ENCODE data around the gene LAD1.

The LAD1 gene

DNA sequence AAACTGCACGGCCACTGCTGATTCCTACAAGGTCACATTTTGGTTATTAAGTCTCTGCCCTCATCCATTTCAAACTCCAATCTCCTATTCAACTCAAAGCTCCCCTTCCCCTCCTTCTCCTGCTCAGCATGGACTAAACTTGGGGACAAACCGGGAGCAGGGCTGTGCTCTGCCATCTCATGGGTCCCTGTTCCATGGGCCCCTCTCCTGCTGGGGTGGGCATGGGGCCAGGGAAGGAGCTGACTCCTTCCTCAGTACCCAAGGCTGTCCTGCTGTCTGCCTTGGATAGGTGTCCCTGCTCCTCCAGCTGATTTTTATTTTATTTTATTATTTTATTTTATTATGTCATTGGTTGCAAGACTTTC lies 48.8 kb downstream of the LAD1 start:
- in situ Hi-C loops (cut with MboI; ENCODE audit: low sequenced_read_pairs) = no loop called here

GRCh38 chr1:201349092-201349491 lies 50.0 kb downstream of the LAD1 start:
- in situ Hi-C loops (cut with MboI; ENCODE audit: low sequenced_read_pairs) = no loop called here

DNA sequence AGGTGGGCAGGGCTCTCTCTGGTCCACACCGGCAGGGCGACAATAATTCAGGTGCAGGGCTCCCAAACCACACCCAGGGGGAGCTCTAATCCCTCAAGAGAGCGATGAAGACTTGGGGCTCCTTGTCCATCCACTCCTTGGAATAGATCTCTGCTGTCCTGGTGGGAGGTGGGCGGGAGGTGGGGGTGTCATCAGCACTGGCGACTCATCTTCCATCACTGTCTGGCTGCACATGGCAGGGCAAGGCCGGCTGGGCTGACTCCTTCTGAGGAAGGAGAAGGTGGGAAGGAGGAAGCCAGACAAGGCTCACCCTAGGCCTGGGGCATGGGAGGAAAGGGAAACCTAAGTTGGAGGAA lies 50.9 kb downstream of the LAD1 start:
- in situ Hi-C loops (cut with MboI; ENCODE audit: low sequenced_read_pairs) = no loop called here

DNA sequence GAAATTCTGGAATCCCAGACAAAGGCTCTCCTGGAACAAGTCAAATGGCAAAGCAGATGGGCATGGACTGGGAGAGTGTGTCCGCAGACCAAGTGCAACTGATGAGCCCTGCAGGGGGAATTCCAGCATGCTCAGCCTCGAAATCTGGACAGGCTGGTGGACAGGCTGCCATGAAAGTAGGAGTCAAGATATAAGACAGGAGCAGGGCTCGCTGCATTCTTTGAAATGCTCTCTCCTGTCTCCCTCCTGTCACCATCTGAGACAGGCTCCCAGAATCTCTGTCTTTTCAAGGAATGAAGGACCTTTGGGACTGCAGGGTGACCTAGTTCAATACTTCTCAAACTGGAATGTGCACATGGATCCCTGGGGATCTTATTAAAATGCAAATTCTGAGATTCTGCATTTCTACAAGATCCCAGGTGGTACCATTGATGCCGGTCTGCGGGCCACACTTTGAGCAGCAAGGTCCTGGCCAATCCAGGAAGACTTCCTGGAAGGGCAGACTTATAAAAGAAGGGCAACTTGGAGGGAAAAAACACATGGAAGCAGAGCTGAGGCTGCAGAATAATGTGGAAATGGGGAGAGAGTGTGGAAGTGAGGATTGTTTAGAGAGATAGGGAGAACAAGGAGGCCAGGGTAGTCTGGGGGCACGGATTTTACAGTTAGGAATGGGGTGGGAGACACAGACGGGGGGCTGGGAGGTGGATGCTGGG lies 51.5 kb downstream of the LAD1 start:
- in situ Hi-C loops (cut with MboI; ENCODE audit: low sequenced_read_pairs) = no loop called here

DNA sequence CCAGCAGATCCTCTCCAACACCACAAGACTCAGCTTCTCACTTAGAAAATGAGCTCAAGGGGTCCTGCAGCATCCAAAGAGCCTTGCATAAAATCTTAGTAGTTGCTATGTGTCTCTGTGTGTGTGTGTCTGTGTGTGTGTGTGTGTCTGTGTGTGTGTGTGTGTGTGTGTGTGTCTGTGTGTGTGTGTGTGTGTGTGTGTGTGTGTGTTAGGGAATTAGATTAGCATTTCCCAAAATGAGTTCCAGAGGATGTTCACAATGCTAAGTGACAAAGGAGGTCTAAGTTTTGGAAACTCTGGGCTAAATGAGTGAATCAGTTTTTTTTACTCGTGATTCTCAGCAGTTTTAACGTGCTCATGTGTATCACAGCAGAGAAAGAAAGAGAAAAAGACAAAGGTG lies 52.1 kb downstream of the LAD1 start:
- in situ Hi-C loops (cut with MboI; ENCODE audit: low sequenced_read_pairs) = no loop called here

GRCh38 chr1:201346337-201346939 lies 52.7 kb downstream of the LAD1 start:
- in situ Hi-C loops (cut with MboI; ENCODE audit: low sequenced_read_pairs) = no loop called here

DNA sequence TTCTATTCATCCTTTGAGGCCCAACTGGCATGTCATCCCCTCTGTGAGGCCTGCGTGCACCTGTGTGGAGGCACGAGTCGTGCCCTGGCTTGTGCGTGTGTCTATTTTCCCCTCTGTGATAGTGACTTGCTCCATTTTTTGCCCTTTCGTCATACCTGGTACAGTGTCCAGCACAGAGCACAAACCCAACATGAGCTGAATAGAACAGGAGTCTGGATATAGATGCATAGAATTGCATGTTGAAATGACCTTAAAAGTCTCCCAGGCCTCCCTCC lies 54.1 kb downstream of the LAD1 start:
- in situ Hi-C loops (cut with MboI; ENCODE audit: low sequenced_read_pairs) = no loop called here

DNA sequence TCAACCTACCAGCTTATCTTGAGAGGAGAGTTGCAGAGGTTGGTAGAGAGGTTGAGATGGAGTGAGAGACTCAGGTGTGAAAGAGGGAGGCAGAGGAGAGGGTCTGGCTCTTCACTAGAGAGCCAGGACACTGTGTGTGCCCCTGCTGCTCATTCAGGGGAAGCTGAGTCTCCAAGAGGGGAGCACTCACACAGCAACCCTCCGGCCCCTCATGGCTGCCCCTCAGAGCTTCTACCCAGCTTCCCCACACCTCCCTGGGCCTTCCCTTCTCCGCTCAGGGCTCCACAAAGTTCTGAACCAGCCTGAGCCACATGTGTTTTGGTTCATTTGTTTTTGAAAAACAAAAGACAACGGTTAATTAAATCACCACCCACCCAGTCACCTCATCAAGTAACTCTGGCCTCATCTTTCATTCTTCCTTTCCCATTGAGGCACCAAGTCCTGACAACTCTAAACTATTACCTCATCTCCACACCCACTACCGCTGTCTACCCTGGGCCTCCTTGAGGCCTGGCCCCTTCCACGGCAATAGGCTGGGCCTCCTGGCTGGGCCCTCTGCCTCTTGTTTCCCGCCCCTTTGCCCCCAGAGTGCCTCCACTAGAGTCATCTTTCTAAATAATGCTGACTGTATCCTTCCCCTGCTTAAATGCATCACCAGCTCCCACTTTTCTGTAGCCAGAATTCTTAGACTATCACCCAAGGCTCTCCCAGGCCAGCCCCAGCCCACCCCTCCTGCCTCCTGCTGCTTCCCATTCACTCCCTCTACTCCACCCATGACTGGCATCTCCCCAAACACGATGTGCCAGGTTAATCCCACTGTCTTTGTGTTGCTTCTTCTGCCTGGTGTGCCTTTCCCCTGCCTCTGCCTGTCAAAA lies 54.7 kb downstream of the LAD1 start:
- in situ Hi-C loops (cut with MboI; ENCODE audit: low sequenced_read_pairs) = no loop called here

GRCh38 chr1:201341377-201341776 lies 57.7 kb downstream of the LAD1 start:
- in situ Hi-C loops (cut with MboI; ENCODE audit: low sequenced_read_pairs) = no loop called here

DNA sequence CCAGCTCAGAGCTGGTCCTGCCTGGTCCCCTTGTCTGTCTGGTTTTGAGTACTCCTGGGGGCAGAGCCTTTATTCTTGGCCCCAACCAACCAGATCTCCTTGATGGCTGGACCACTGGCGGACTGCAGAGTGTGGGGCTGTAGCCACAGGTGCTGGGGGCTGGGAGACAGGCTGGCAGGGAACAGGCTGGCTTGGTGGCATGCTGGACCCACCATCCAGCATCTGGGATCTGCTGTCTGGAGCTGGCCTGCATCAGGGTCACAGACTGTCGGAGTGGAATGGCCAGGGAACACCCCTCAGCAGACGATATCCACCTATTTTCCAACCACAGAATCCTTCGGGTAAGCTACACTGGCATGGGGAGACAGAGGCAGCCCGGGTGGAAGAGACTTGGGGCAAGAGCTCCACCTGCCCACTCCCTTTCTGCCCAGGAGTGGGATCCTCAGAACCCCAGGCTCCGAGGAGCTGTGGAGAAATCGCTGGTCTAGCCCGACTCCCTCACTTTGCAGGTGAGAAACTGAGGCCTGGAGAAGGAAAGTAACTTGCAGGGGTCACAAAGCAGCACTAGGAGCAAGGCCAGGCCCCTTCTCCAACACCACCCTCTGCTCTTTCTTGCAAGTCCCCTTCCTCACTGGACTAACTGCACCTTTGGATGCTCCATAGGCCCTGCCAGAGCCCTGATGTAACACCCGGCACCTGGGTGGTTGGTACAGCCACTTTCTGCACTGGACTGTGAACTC lies 62.2 kb downstream of the LAD1 start:
- in situ Hi-C loops (cut with MboI; ENCODE audit: low sequenced_read_pairs) = no loop called here

- in situ Hi-C loops (cut with MboI; ENCODE audit: low sequenced_read_pairs) = no loop called here
These were observed 63.2 kb downstream of the LAD1 start for GRCh38 chr1:201335901-201336300.

DNA sequence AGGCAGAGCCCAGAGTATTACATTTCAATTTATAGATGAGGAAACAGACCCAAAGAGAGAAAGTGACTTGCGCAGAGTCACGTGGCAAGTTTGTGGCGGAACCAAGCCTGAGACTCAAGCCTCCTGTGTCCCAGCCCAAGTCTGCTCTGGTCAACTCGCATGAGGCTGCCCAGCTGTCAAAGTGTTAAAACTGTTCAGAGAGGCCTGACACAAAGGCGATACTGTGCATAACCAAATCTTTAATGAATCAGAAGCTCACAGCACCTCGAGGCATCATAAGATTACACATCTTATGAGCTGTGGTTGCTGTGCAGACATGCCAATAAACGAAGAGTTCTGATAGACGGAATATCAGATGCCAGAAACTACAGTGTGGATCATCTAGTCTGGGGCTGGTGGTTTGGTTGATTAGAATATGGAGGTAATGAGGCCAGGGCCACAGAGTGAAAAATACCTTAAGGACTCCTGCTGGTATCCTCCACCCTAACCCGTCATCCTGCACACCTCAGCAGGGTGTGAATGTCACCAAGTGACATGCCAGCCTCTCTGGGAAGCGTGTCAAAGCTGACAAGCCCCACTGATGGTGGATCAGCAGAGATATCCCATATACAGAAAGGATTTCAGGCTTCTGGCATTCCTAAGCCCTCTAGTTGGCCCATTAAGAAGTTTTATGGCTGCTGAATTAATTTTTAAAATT lies 63.8 kb downstream of the LAD1 start:
- in situ Hi-C loops (cut with MboI; ENCODE audit: low sequenced_read_pairs) = no loop called here

DNA sequence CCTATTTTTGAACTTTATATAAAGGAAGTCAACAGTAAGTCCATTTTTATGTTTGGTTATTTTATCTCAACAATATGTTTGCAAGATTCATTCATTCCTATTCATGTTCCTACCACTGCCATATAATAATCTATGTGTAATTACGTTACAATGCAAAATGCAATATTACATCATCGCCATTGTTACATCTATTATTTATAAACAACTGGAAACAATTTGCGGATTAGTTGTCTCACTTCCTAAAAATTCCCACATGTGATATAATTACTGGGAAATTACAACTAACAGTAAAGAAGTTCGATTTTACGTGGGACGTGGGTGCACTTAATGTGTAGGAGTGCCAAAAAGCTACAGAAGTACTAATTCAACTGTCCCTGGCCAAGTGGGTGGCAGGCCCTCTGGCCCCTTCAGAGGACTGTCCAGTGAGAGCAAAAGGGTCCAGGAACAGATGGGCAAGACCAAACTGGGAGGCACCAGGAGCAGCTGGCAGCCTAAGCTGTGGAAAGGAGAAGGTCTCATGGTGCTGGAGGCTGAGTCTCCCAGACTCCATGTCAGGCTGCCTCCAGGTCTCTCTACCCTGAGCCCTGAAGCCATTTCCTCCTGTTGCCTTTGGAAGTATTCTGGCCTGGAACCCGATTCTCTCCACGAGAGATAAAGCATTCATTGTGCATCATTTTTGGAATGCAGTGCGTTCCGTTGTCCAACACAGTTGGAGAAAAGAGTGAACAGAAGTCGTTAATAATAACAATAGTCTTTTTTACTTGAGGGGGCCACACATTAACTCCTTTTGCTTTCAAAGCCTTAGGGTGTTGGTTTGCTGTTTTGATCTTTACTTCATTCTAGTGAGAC lies 64.6 kb downstream of the LAD1 start:
- in situ Hi-C loops (cut with MboI; ENCODE audit: low sequenced_read_pairs) = no loop called here

- in situ Hi-C loops (cut with MboI; ENCODE audit: low sequenced_read_pairs) = no loop called here
These were observed 66.3 kb downstream of the LAD1 start for GRCh38 chr1:201332616-201333335.

DNA sequence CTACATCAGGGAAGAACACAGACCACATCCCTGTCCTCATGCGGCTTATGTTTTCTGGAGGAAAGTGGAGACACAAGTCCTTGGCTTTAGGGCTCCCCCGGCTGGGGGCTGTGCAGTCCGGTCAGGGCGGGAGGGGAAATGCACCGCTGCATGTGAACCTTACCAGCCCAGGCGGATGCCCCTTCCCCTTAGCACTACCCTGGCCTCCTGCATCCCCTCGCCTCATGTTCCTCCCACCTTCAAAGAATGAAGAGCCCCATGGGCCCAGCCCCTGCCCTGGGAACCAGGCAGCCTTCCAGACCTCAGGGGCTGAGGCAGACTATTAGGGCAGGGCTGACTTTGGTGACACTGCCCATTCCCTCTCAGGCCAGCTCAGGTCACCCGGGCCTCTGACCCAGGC lies 67.1 kb downstream of the LAD1 start:
- in situ Hi-C loops (cut with MboI; ENCODE audit: low sequenced_read_pairs) = no loop called here

GRCh38 chr1:201331166-201331565 lies 68.0 kb downstream of the LAD1 start:
- in situ Hi-C loops (cut with MboI; ENCODE audit: low sequenced_read_pairs) = no loop called here

Data from HL-60/S4 (cell line).